Epithelial cell of proximal tubule (primary cell): ENCODE measurements around the gene MLKL. TPM values are rescaled to one million over a fixed set of nuclear protein-coding genes. Genes with fewer than 3 reads are reported as not detected.
A peak's percentile ranks its signal among the peaks of the same experiment; 100 is the strongest.

ENCODE experiments used
- DNase-seq: peaks from one replicate; pipeline ENCODE4 v3.0.0-alpha.2; 2011; ENCODE audit warnings: low read depth
- H3K4me3 ChIP-seq: 2 replicates; pipeline ENCODE4 v1.5.1; 2011; ENCODE audit warnings: low read depth, mild to moderate bottlenecking, low read length
- CTCF ChIP-seq: conservative IDR thresholded peaks from 2 replicates; pipeline ENCODE4 v1.5.1; 2012; ENCODE audit warnings: low read depth, mild to moderate bottlenecking, low read length
- total RNA-seq: library from RNA; depleted of rRNA; stranded (reverse); fragments of >200 nt; gene quantifications from 2 replicates; pipeline ENCODE4 v1.2.3, GENCODE V29; 2015

Gene MLKL
- total RNA-seq, 1 donor from 2014 or later: 16.9 TPM

GRCh38 chr16:74623839-74624235 lies 76.8 kb downstream of the MLKL start:
- no peak for TF ChIP-seq CTCF
- no peak overlapping the region for H3K4me3 ChIP-seq
- DNase-seq: no peak

- no peak overlapping the region for H3K4me3 ChIP-seq
- TF ChIP-seq CTCF: peak; percentile 69
- DNase-seq: no peak
Measured at GRCh38 chr16:74623214-74623838, 77.3 kb downstream of the MLKL start.

- H3K4me3 ChIP-seq: no peak overlapping the region
- DNase-seq: no peak
- no peak for TF ChIP-seq CTCF
Measured at GRCh38 chr16:74622005-74622404, 78.7 kb downstream of the MLKL start.

Other genes starting within 250 kb of the MLKL start
- 59.5 and 72.1 TPM in 2 replicates for gene GLG1, start 93.7 kb downstream of the MLKL start, total RNA-seq
- gene RFWD3, start 34.0 kb downstream of the MLKL start, total RNA-seq: 29.1 and 49.3 TPM in 2 replicates
- gene FA2H, start 74.0 kb upstream of the MLKL start, total RNA-seq: 3.3 and 11.5 TPM in 2 replicates